ENCODE measurements around the gene GPC6.

The GPC6 gene

DNA sequence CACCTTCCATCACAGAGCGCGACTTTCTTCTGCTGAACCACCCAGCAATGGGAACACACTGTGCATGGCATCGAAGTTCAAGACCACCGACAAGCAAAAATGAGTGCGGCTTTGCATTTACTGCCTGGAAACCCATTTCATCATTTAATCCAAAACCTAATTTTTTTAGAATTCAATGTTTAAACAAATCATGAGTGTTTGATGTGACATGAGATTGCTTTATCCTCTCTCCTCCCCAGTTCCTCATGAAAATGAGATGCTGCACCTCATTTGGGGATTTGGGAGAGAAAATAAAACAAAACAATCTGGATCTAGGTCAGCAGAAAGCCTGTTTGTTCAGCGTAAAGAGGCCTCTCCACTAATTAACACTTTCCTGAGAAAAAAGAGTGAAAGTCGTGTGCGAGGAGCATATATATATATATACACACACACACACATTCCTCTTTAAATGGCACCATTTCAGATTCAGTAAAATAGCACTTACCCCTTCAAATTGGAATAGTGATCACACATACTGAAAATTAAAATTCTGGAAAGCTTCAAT lies 1126.6 kb downstream of the GPC6 start:
- no peak for DNase-seq (ENCODE audit: low read depth)

DNA sequence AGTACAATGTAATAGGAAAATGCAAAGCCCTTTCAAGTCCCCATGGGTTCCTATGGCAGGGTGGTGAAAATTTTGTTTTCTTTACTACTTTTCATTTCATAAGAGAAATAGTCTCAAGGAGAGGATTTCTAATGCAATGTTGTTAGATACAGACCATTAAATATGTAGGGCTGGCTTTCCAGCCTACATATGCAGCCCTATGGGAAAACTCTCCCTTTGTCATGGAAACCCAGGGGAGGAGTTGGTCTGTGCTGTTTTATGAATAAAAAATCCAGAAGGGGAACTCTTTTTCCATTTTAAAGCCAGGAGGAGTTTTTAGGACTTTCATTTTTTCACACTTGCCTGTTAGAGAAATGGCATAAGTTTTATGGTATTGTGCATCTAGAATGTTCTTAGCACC lies 1133.3 kb downstream of the GPC6 start:
- DNase-seq (ENCODE audit: low read depth): no peak

DNA sequence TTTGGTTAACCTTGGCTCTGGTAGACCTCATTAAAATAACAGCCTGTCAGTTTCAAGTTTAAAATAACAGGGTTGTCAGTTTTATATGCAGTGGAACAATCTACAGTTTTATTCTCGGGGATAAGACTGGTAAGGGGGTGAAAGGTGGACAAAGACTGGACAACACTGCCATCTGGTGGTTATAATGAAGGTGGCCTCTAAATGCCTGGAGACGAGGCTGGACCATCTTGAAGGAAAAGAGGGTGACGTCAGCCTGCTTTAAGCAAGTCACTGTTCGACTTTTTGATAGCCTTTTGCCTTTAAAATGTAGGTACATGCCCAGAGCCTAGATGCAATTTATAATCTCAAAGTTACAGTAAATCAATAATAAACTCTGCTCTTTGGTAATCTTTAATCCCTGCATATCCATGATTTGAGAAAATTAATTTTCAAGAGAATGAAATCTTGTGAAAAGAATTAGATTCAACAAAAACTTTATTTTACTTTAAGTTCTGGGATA lies 1135.9 kb downstream of the GPC6 start:
- DNase-seq (ENCODE audit: low read depth): peak; percentile 31

DNA sequence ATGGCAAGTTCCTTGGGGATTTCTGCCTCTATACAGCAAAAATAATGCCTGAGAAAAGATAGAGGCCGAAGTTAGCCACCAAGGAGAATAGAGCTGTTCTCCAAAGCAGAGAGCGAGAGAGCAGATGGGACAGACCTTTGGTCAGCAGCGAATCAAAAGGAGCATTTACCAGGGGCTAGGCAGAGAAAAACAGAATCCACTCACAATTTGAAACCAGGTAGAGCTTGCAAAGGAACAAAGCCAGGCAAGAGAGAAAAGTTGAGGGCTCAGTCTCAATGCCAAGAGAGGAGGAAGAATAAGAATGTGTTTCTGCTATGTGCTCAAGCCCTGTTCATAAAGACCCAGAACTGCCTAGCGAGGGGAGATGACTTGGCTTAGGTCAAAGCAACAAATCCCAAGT lies 1140.1 kb downstream of the GPC6 start:
- no peak for DNase-seq (ENCODE audit: low read depth)

DNA sequence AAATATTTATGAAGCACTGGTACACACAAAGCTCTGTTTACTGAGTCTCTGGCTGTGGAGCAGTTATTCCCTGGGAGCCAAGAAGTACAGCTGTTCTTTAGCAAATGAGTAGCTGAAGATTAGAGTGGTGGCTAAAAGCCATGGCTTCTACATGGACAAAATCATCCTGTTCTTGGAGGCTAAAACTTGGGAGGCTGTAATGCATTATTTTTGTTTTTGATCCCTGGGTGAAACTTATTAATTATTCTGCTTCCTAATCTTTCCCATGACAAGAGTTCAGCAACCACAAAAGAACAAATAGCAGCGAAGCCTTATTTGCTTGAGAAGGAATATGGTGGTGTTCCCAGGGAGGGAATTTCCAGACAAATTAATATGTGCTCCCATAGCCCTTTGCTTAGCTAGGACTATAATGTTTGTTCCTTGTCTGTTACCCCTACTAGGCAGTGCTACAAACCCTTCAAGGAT lies 1143.4 kb downstream of the GPC6 start:
- no peak for DNase-seq (ENCODE audit: low read depth)

DNA sequence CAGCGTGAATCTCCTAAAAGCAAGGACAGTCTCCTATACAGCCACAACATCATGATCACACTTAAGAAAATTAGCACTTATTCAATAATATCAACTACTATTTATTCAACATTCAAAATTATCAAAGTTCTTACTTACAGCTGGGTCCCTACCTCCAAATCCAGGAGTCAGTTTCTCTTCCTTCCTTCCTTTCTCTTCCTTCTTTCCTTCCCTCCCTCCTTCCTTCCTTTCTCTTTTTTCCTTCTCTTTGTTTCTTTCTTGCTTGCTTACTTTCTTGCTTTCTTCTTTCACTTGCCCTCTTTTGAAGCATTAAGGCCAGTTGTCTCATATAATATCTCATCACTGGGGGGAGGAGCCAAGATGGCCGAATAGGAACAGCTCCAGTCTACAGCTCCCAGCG lies 1145.2 kb downstream of the GPC6 start:
- DNase-seq (ENCODE audit: low read depth): no peak

DNA sequence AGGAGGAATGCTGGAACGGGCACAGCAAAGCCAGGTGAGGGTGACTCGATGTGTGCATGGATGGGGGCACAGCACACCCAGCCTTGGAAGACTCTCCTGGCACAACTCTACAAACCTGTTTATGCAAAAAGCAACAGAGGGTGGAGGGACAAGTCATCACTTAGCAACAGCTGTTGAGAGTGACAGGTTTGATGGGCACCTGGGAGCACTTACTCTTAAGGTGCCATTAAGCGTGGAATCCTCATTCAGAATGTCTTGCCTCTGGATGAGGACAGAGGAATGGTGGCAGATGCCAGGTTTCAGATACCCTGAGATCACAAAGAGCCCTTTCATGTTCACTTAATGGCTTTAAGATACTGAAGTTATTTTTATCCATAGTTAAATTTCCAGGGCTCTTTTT lies 1155.9 kb downstream of the GPC6 start:
- no peak for DNase-seq (ENCODE audit: low read depth)

DNA sequence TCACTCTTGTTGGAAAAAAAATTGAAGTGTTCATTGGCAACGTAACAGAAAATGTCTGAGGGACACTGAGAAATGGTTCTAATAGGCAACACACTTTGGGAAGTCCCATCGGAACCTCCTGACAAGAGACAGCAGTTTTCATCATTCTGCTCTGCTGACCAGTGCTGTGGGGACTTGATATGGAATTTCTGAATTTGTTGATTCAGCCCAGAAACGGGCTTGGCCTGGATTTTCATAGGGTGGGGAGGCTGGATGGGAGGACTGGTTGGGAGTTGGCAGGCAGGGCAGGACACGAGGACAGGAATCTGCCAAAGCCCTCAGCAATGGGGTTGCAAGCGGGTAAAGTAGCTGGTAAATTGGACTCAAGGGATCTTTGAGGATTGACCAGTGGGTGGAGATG lies 1156.4 kb downstream of the GPC6 start:
- no peak for DNase-seq (ENCODE audit: low read depth)

DNA sequence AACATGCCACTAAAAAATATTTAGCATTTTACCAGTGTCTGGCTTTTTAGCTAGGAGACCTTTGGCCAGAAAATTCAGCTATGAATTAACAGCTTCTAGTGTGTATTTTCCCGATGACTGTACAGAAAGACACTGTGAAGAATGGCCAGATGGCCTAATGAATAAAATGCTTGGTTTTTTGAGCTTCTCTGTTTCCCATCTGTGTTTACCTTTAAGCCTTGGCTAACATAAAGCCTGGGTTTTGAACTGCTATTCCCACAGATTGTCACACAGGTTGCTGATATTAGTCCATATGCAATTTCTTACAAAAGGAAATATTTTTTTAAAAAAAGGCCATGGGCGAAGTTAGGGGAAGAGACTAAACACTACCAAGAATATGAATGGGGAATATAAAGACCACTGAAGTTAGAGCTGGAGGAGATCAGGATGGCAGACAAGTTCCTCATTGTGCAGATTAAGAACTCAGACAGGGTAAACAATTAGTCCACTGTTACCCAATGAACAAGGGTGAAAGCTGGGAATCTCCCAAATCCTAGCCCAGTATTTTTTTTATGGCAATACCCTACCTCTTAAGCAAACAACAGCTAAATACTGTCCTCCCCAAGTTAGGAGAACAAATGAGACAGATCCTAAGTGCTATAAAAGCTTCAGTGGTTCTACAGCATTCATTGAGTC lies 1157.8 kb downstream of the GPC6 start:
- DNase-seq (ENCODE audit: low read depth): no peak

DNA sequence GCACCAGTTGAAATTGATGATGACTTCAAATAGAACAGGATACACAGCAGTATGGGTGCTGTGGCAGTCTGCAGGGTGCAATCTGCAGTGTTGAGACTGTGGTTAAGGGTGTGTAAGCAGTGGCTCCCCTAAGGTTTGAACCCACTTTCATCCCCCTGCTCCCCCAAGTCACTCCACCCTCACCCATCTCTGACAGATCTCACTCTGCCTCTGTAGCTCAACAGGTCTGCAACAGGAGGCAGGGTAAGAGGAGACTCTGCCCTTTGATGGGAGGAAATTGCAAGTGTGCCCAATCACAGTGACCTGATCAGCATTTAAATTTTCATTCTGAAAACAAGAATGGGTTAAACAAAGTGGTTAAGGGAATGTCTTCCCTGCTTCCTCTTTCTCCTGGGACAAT lies 1160.4 kb downstream of the GPC6 start:
- no peak for DNase-seq (ENCODE audit: low read depth)

DNA sequence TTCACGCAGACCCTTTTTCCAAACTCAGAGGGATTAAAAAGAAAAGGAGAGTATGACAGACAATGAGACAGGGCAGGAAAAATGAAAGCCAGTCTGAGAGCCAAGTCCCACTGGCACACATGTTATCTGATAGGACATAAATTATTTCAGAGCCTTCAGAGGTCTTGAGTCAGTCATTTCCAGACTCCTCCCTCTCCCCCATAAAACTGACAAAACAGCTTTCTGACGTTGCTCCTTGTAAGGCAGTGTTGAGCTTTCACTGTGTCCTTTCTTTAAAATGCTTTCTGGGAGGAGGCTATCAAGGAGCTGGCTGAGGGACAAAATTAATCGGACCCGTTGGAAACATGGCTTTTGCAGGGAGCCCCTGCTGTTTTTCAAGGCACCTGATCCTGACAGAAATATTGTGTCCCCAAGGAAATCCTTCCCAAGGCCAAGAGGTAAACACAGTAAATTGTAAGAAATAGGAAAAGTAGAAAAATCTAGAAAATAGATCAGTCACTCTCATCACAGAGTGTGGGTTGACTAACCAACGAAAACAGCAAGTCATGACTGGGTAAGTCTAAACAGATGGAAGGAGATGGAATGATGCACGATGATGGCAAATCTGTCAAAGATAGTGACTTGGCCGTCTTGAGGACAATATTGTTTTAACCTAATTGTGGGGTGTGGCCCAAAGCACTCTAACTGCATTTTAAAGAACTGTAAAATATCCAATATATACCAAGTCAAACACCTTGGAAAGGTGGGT lies 1163.2 kb downstream of the GPC6 start:
- DNase-seq (ENCODE audit: low read depth): no peak

DNA sequence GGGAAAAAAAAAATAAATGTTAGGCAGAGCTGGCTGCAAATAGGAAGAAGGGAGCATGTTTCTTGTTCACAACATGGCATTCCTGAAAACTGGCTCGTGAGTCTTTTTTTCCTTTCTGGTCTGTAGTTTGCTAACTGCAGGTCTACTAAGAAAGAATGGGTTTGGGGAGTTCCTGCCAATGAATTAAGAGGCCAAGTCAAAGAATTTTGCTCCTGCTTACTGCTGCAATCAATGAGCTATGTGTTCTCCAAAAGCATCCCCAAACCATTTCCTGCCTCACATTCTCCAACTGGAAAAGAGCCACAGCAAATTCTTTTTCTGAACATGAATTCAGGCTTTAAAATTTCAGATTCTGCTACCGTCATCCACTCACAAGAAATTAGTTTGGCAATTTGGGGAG lies 1164.3 kb downstream of the GPC6 start:
- DNase-seq (ENCODE audit: low read depth): no peak

DNA sequence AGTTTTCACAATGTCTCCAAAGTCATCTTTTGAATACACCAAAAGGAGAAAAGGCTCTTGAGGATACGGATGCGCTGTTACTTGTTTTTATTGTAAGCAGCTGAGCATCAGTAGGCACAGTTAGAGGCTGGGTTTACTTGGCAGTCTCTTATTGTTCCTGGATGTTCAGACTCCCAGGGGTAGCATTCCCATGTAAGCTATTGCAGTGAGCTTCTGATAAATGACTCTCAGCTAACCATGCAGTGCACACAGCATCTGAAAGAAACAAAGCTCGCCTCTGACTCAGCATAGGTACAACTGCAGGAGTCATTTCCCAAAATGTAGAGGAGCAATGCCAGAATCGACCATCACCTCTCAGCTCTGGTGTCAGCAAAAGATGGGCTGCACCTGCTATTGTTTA lies 1168.1 kb downstream of the GPC6 start:
- no peak for DNase-seq (ENCODE audit: low read depth)

DNA sequence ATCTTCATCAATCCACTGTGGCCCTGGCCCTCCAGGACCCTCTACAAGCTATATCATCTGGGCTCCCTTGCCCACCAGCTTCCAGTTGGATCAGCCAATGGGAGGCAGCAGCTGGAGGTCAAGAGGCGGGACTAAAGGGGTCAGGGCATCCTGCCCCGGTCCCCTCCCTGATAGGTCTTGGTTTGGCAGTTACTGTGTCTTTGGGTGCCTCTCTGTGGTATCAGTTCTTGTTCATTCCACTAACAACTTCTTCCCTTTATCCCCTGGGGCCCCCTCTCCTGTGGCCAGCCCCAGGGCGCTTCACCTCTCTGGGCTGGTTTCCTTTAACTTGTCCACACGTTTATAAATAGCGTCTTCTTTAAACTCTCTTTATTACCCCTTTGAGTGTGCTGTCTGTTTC lies 1169.3 kb downstream of the GPC6 start:
- no peak for DNase-seq (ENCODE audit: low read depth)

DNA sequence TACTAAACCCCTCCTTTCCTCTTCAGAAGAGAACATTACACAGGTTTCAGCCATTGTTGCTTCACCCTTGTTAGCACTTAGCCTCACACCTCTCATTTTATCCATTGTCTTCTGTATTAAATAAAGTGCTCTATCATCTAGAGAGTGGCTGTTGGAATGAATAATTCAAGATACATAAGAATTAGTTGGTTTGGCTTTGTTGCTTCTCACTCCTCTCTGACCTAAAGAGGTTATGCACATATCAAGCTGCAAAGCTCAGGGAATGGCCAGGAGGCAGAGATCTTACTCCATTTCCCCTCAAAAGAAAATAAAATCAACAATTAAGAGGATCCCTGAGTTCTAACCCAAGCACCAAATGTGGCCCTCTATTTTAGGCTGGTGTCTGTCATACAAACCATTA lies 1173.2 kb downstream of the GPC6 start:
- DNase-seq (ENCODE audit: low read depth): no peak

DNA sequence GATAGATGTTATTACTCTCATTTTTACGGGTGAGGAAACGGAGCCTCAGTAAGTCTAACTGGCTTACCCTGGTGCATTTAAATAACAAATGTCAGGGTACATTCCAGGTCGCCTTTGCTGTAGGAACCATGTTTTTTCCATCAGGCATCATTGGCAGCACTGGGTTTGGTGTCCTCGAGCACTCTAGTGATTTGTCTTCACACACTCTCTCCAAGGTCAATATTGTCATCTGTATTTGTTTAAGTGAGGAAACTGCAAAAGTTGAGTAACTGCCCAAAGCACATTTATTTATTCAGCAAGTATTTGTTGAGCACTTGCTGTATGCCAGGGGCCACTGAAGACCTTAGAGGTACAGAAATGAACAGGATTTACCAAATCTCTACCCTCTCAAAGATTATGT lies 1174.3 kb downstream of the GPC6 start:
- no peak for DNase-seq (ENCODE audit: low read depth)

DNA sequence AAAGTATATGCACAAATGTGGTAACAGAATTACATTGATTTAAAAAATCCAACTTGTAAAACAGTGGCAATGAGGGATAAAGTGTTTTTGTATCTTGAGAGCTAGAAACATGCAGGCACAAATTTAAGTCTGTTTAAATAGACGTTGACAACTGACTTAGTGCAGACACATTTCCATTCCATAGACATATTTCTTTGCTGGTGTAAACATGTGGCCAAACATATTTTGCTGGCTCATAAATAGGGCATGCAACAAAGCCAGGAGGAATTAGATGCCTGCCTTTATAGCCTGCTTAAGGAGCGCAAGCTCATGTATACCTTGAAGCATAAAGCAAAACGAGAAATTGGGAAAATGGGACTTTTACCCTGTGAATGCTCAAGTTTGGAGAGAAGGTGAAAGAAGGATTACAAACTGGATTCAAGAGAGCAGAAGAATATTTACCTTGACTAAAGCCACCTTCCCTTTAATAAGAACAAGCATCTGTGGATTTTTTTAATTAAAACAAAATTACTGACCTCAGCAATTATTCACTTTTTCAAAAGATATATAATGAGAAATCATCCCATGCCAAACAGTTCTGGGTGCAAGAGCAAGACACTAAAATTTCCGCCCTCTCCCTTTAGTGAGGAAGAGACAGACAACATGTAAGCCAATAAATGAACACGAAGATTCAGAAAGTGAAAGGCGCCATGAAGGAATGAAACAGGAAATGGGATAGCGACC lies 1181.9 kb downstream of the GPC6 start:
- no peak for DNase-seq (ENCODE audit: low read depth)

DNA sequence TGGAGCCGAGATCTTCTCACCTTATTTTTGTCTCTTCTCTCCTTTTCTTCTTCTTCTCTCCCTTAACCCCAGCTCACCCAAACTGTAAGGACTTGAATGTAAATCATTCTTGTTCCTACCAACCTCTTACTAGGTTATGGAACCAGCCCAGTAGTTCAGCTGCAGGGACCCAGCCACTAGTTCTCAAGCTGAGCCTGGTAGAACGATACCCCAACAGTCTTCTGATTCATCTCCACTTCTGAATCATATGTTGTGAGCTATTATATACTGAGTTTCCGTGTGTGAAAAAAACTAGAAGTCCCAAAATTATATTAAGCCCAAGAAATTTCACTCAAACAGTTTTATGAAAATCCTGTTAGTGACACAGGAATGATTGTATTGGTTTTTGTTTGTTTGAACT lies 1185.1 kb downstream of the GPC6 start:
- no peak for DNase-seq (ENCODE audit: low read depth)

DNA sequence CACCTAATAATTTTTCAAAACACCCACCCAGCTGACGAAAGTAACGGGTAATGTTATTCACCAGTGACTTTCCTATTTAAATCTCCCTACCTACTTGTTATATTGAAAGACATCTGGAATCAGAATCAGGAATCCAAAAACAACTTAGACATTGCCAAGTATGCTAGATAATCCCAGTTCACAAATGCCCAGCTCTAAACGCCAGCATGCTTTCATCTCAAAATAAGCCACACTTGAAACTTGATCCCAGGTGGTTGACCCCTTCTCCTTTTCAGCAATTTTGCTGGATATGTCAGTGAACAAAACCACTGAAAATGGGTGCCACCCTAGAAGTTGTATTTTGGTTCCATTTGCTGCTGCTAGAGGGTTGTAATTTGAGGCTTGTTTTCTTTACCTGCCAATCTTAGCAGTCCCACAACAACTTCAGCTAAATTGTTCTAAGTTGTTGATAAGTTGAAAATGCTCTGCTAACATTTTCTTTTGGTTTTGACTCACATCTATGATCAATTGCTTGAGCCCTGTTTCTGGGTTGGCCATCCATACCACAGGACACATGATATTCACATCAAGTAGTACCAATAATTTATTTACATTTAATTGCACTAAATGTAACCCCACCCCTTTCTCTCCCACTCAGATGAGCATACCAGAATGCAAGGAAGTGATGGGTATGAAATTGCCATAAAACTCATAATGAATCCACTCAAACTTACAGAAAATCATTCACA lies 1186.4 kb downstream of the GPC6 start:
- no peak for DNase-seq (ENCODE audit: low read depth)

DNA sequence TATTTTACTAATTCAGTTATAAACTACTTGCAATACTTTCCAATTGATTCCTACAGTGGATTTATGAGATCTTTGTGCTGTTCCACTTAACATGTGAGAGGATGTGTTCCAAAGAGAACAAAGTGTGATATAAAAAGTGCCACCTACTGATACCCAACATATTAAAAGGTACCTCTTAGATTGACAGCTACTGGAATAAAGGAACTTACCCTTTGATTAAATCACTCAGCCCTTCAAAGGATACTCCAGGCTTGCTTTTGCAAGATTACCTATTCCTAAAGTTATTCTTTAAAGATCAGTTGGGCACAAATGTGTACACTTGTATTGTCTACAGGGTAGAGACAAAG lies 1187.0 kb downstream of the GPC6 start:
- DNase-seq (ENCODE audit: low read depth): no peak

DNA sequence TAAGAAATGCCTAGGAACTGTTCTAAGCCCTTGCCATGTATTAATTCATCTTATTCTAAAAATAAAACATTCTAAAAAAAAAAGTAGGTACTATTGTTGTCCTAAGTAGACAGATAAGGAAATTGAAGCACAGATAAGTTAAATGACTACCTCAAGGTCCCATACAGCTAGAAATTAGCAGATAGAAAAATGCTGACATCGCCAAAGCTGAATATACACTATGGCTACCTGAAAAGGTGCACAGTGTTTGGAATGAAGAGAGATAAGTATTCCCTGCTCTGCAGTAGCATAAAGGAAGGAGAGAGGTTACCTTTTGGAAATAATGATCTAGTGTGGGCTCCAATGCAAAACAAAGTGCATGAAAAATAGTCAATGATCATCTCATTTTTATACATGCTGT lies 1187.5 kb downstream of the GPC6 start:
- DNase-seq (ENCODE audit: low read depth): no peak

DNA sequence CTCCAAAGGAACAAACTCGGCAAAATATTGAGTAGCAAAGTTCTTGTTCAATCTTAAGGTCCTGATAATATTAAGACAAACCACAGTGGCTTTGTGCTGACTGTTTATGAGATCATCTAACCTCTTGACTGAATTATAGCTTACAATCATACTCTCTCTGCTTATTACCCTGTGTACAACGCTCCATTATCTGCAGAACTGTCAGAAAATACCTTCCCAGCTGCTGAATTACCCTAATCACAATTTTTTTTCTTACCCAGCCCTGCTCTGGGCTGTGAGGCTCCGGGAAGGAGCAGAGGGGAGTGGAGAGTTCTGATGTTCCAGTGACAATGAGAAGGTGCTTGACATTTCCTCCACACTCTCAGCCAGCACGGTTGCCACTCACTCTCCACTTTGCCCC lies 1188.1 kb downstream of the GPC6 start:
- no peak for DNase-seq (ENCODE audit: low read depth)
